Gastroesophageal sphincter (tissue), 4 donors: Measurements from ENCODE around the gene LMCD1. TPM values are rescaled to one million over a fixed set of nuclear protein-coding genes. Genes with fewer than 3 reads are reported as not detected.

Source experiments
- ATAC-seq: fragments of 150-250 bp; one replicate; pipeline ENCODE4 v1.9.1; 2016; ENCODE audit warnings: mild to moderate bottlenecking, moderate library complexity
- H3K27ac ChIP-seq, 4 donors: fragments of 200-600 bp; sonication (generic) in 3 of 4; 1 replicate in 3 of 4; 2 replicates in 1 of 4; pipeline ENCODE4 v1.5.1; 2016 to 2019
- H3K27me3 ChIP-seq: fragments of 200-600 bp; sonication (generic); one replicate; pipeline ENCODE4 v1.5.1; 2019
- H3K36me3 ChIP-seq, 2 donors: fragments of 200-600 bp; sonication (generic); one replicate each; pipeline ENCODE4 v1.5.1; 2019; ENCODE audit warnings: control low read depth in 1 of 2
- H3K4me1 ChIP-seq, 3 donors: fragments of 200-600 bp; sonication (generic); 1 replicate in 2 of 3; 2 replicates in 1 of 3; pipeline ENCODE4 v1.5.1; 2016 to 2019; ENCODE audit warnings: control low read depth in 2 of 3
- H3K4me3 ChIP-seq, 2 donors: fragments of 200-600 bp; sonication (generic); one replicate each; pipeline ENCODE4 v1.5.1; 2019; ENCODE audit warnings: mild to moderate bottlenecking in 1 of 2, moderate library complexity in 1 of 2
- H3K9me3 ChIP-seq, 3 donors: fragments of 200-600 bp; sonication (generic); one replicate each; pipeline ENCODE4 v1.5.1; 2017 to 2019; ENCODE audit warnings: control low read depth in 2 of 3
- EP300 ChIP-seq: sonication (generic); formaldehyde crosslinking; IDR thresholded peaks from one replicate; pipeline ENCODE4 v1.6.1; 2017; ENCODE audit warnings: antibody characterized with exemption, mild to moderate bottlenecking
- POLR2A ChIP-seq, 2 donors: fragments of 450-650 bp; IDR thresholded peaks; one replicate each; pipeline ENCODE4 v1.6.1; 2017; ENCODE audit warnings: antibody characterized with exemption in 2 of 2, mild to moderate bottlenecking in 2 of 2, moderate library complexity in 1 of 2
- POLR2AphosphoS5 ChIP-seq: sonication (generic); formaldehyde crosslinking; IDR thresholded peaks from one replicate; pipeline ENCODE4 v1.6.1; 2017; ENCODE audit warnings: antibody characterized with exemption
- WGBS, 2 donors: methylation state at CpG; one replicate each; pipeline ENCODE4 v1.1.5; 2018; ENCODE audit warnings: low coverage in 1 of 2; 5-methylcytosine and 5-hydroxymethylcytosine counted together
- total RNA-seq, 4 donors: library from RNA; depleted of rRNA; stranded (reverse); fragments of >200 nt; gene quantifications; one replicate each; pipeline ENCODE4 v1.1.0, GENCODE V29; 2016
- TF ChIP-seq, protein P1 (sequence below), 4 experiments: fragments of 200-600 bp in 2 of 4; fragments of 450-650 bp in 2 of 4; sonication (generic) in 1 of 4; IDR thresholded peaks; one replicate each; pipeline ENCODE4 v1.5.1; 2017 to 2019; ENCODE audit warnings: antibody characterized with exemption in 4 of 4, mild to moderate bottlenecking in 2 of 4, moderate library complexity in 2 of 4

LMCD1 gene
- total RNA-seq, 4 donors from 2014 or later: 17.6 to 318 (median 136) TPM

- WGBS, 2 donors: 52 to 68% methylated on average over 4 of the region's 4 CpGs
- no peaks in the 10 kb centered on the region for H3K27me3 ChIP-seq
- no peak for ATAC-seq
- H3K4me1 ChIP-seq: peaks cover 2 to 4% (median 2%) of the 10 kb centered on the region in 3 donors
- H3K4me3 ChIP-seq: no peak overlapping the region
- peaks cover 0 to 19% of the 10 kb centered on the region in 2 donors for H3K36me3 ChIP-seq
- TF ChIP-seq POLR2AphosphoS5: no peak
- TF ChIP-seq POLR2A (IDR thresholded peaks at IDR 0.05): no peak
- TF ChIP-seq, protein P1, sequence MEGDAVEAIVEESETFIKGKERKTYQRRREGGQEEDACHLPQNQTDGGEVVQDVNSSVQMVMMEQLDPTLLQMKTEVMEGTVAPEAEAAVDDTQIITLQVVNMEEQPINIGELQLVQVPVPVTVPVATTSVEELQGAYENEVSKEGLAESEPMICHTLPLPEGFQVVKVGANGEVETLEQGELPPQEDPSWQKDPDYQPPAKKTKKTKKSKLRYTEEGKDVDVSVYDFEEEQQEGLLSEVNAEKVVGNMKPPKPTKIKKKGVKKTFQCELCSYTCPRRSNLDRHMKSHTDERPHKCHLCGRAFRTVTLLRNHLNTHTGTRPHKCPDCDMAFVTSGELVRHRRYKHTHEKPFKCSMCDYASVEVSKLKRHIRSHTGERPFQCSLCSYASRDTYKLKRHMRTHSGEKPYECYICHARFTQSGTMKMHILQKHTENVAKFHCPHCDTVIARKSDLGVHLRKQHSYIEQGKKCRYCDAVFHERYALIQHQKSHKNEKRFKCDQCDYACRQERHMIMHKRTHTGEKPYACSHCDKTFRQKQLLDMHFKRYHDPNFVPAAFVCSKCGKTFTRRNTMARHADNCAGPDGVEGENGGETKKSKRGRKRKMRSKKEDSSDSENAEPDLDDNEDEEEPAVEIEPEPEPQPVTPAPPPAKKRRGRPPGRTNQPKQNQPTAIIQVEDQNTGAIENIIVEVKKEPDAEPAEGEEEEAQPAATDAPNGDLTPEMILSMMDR (IDR thresholded peaks at IDR 0.05): no peak
- no peak for TF ChIP-seq EP300
- H3K27ac ChIP-seq: no peak overlapping the region
- peaks cover 0 to 5% (median 0%) of the 10 kb centered on the region in 3 donors for H3K9me3 ChIP-seq
Observed at GRCh38 chr3:8573342-8573926, 71.8 kb downstream of the LMCD1 start.

DNA sequence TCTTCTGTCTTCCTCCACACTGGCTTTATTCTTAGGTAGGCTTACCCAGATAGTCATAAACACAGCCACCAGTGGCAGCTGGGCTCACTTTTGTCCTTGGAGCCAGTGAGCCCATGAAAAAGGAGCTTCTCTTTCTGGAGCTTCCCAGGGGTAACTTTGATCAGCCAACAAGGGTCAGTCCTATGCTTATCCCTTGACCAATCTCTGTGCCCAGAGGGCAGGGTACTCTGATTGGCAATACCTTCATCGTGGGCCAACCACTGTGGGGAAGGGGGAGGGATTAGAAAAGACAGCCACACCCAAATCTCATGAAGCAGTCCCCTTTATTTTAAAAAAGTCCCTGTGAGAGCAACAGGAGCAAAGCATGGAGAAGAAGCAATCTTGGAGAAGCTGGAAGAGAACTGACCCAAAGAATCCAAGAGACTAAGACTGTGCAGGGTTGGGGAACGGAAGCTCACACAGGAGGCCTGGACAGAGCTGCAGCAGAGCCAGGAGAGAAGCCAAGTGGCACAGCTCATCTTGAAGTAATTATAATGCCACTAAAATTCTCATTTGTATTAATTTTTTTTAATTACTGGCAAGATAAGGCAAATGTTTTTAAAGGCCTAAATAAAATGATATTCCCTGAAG is 72.5 kb downstream of the LMCD1 start:
- peaks cover 0 to 12% of the 10 kb centered on the region in 2 donors for H3K36me3 ChIP-seq
- WGBS, 2 donors: 27 to 42% methylated on average over 1 to 2 of the region's 2 CpGs
- TF ChIP-seq POLR2A (IDR thresholded peaks at IDR 0.05) (no peak), POLR2AphosphoS5 (no peak), EP300 (no peak)
- TF ChIP-seq, protein P1 (IDR thresholded peaks at IDR 0.05): no peak
- H3K4me1 ChIP-seq: peaks cover 2 to 4% (median 2%) of the 10 kb centered on the region in 3 donors
- no peaks in the 10 kb centered on the region for H3K27me3 ChIP-seq
- H3K4me3 ChIP-seq: no peak overlapping the region
- peak overlapping the region in 1 of 4 donors; percentile 29 for H3K27ac ChIP-seq
- no peak for ATAC-seq
- H3K9me3 ChIP-seq: peaks cover 0 to 5% (median 0%) of the 10 kb centered on the region in 3 donors

DNA sequence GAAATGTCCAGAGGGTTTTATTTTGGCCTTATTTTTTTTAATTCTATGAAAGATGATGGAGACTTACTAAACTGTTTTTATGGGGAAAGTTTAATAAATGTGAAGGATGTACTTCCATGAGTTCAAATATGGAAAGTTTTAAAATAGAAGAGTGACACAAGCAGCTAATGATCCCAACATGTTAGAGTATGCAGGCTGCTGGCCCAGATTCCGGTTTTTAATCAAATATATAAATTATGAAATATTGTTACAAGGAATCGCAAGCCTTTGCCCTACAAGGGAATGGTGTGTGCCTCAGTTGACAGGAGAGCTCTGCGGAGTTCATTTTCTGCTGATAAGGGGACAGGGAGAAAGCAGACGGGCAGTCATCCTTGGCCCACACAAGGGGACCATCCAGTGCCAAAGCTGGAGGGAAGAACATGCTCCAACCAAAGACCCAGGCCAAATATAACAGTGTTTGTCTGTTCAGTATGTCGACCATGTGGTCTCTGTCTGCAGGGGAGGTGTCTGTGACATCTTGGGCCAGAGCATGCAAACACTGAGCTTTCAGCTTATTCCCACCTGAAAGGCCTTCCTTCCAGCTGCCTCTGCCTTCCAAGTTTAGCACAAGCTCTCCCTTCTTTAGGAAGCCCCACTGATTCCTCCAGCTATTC is 73.2 kb downstream of the LMCD1 start:
- Histone ChIP-seq H3K27me3 (no peaks in the 10 kb centered on the region), H3K27ac (peak overlapping the region in 1 of 4 donors; percentile 42), H3K4me3 (no peak overlapping the region), H3K9me3 (peaks cover 0 to 5% (median 0%) of the 10 kb centered on the region in 3 donors), H3K4me1 (peaks cover 2 to 4% (median 2%) of the 10 kb centered on the region in 3 donors), H3K36me3 (peaks cover 0 to 6% of the 10 kb centered on the region in 2 donors)
- no peak for TF ChIP-seq EP300
- no peak for TF ChIP-seq POLR2A (IDR thresholded peaks at IDR 0.05)
- TF ChIP-seq, protein P1 (IDR thresholded peaks at IDR 0.05): no peak
- no peak for TF ChIP-seq POLR2AphosphoS5
- ATAC-seq: no peak
- 53 to 59% methylated on average over 3 to 5 of the region's 5 CpGs for WGBS, 2 donors

DNA sequence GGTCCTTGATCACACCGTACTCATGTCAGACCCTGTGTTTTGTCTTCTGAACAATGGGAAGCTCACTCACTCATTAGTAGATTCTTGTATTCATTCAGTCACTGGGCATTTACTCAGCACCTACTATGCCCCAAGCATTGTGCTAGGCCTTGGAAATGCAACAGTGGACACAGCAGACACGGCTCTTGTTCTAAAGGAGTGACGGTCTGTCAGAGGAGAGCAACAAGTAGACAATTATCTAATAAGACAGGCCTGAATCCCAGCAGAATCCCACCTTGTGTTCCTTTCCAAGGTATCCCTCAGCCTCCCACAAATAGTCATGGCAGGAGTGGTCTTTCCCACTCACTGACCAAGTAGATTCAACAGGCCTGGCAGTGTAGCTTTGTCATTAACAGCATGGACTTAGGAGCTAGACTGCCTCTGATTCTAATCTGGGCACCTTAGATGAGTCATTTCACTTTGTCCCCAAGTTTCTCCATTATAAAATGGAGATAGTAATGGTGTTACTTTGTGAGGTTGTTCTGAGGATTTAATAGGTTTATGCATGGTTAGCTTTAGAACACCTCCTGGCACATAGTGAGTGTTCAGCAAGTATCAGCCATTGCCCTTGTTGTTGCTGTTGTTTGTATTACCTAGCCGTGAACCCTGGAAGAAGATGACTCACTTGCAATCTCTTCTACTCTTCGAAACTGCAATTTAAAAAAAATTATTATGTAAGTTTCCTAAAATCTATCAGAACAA is 73.9 kb downstream of the LMCD1 start:
- H3K27ac ChIP-seq: no peak overlapping the region

More for the DNA sequence above, 73.9 kb downstream of the LMCD1 start:
- Histone ChIP-seq H3K4me3 (no peak overlapping the region), H3K4me1 (peaks cover 2 to 3% (median 2%) of the 10 kb centered on the region in 3 donors), H3K27me3 (no peaks in the 10 kb centered on the region), H3K36me3 (no peaks in the 10 kb centered on the region), H3K9me3 (peaks cover 0 to 5% (median 0%) of the 10 kb centered on the region in 3 donors)
- TF ChIP-seq EP300 (no peak), POLR2A (IDR thresholded peaks at IDR 0.05) (no peak), POLR2AphosphoS5 (no peak)
- TF ChIP-seq, protein P1 (IDR thresholded peaks at IDR 0.05): no peak
- WGBS, 2 donors: 83% methylated on average over 3 of the region's 5 CpGs
- ATAC-seq: no peak
